Raji (cell line): Measurements from ENCODE around the gene LZTS3.

Source experiments
- POLR2A ChIP-seq: IDR thresholded peaks from 2 replicates; pipeline ENCODE4 v1.6.1; 2011; ENCODE audit warnings: low read depth, low read length, control low read depth; ENCODE audit not compliant: insufficient read depth

Gene LZTS3

DNA sequence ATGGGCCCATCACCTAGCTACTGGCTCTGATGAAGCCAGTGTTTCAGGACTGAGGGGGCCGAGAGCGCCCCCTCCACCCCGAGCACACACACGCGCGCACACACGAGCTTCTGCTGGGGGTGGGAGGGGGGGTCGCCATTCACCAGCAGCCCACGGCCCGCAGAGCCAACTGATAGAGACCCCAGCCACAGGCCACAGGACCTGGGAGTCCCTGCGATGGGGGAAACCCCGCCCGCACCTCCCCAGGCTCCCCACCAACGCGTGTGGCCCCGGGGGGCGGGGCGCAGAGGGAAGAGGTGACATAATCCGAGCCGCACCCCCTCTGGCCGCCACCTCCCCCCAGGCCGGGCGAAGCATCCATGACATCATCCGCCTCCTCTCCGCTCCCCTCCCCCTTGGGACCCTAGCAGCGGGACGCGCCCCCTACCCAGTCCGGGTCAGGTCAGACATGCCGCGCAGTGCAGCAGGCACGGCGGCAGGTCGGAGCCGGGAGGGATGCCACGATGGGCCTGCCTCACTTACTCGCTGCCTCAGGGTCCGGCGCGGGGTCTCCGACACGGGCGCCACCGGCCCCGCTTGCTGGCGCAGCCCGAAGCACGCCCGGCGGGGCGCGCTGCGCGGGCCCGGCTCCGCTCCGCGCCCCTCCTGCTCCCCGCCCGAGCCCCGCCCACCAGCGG lies at the start of gene LZTS3:
Gene LZTS3 (minus strand): TSS at position 617 of the 677 bp plus-strand sequence. CDS start 6,386 bp downstream, outside the sequence.
- TF ChIP-seq POLR2A, result peak; percentile 70

DNA sequence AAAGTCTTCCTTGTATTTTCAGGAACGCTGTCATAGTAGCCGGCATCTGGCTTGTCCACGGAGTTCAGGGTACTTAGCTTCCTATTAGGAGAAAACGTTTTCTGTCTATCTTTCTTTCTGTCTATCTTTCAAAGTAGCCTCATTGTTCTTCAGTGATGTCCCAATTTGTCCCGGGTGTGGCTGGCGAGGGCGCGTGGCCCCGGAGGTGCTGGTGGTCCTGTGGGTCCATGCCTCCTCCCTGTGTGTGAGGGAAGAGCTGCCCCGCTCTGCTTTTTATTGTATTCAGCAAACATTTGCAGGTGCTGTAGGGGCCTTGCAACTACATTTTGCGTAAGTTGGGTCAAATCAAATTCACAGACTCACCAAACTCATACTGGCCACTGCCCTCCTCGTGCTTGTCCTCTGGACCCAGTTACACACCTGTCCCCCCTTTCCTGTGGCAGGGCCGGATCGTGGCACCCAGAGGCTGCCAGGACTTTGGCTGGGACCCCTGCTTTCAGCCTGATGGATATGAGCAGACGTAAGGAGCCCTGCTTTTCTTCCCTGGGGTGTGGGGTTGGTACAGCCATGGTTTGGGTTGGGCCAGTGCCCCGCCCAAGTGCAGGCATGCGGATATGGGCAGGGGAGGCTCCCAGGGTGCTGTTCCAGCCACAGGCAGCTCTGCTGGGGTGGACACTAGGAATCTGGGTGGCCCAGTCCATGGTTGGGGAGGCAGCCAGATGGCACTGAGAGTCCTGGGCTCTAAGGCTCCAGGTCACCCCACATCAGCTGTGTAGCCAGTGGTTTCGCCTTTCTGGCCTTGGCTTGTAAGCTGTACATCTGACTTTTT lies 48.3 kb upstream of the LZTS3 start:
- TF ChIP-seq POLR2A, result no peak

DNA sequence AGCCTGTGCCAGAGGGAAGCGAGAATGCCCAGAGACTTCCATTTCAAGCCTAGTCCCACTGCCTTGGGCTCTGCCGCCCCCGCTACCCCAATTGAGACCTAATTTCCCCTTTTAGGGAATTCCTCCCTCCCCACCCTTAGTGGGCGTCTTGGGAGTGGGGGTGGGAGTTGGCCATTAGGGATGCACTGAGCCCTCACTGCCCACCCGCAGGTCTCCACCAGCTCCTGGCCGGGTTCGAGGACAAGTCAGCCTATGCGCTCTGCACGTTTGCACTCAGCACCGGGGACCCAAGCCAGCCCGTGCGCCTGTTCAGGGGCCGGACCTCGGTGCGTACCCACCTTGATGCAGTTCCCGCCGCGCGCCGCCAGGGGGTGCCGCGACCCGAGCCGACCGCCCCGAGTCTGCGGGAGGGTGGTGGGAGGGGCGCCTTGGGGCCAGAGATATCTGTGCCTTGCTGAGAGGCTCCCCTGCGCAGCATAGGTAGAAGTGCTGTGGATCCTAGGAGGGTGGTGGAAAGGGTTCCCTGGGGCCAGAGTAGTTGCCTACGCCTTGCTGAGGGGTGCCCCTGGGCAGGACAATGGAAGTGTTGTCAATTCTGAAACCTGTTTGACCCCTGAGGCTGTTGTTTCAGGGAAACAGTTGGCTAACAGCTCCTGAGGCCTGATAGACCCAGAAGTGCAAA lies 45.1 kb upstream of the LZTS3 start:
- no peak for TF ChIP-seq POLR2A

DNA sequence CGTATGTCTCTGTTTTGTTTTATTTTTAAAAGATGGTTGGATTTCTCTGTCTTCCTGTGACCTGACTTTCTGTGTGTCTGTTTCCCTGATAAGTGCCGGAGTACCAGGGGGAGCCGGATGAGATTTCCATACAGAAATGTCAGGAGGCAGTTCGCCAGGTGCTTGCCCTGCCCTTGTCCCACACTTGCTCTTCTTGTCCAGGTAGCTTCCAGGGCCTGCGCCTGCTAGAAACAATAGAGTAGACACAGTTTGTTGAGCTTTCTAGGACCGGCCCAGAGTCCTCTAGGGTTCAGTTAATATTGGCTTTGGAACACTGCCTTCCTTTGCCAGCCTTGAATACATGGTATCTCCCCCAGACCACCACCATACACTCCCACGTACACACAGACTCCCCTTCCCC lies 39.9 kb upstream of the LZTS3 start:
- no peak for TF ChIP-seq POLR2A

DNA sequence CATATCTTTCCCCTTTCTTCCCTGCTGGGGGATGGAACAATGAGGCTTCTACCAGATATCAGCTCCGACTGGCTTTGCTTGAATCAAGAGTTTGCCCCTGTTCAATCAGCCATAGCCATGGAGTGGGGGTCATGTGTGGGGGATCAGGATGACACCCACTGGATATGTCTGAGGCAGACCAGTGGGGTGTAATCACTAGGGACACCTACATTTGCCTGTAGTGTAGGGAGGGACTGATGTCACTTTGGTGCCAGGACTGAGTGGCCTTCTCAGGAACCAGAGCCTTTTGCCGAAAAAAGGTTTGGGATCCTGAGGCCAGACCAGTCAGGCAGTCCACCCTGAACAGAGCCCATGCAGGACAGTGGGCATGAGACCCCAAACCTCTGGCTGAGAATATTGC lies 37.0 kb upstream of the LZTS3 start:
- TF ChIP-seq POLR2A, result no peak

DNA sequence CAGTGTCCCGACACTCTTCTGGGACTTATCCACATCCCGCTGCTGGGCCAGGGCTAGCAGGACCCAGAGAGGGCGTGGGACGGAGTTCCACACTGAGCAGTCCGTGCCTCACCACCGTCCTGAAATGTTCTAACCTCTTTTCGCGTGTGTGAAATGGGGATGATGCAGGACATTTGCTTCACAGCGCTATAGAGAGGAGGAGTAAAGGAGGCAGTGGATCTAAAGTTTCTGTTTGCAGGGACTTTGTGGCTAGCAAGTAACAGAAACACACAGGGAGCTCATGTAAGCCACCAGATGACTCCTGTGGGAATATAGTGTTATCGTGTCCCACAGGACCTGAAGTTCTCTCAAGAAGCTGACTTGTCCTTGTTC lies 36.6 kb upstream of the LZTS3 start:
- TF ChIP-seq POLR2A, result no peak

DNA sequence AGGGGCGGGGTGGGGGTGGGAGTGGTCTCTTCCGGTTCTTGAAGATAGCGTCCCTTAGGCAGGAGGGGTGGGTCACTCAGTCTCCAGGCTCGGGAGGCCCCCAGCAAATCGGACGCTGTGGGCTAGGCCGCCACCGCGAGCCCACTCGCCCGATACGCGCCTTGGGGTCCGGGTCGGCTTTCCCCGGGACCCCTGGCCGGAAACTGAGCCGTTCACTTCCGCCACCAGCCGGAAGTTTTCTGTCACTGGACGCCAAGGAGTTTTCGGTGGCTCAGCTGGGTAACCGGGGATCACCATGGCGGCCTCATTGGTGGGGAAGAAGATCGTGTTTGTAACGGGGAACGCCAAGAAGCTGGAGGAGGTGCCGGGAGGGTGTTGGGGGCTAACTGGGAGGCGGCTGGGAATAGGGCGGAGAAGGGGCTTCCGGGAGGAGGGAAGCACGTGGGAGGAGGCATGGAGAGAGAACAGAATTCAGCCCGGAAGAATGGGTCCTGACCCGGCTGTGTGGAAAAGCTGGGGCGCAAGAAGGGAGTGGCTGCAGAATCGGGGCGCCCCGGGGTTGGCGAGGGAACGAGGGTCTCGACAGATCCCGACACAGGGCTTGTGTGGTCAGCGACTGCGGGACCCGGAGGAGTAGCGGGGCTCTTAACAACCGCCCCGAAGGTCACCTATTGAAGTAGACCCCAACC lies 36.1 kb upstream of the LZTS3 start, which contains the start of gene ITPA:
Gene ITPA (plus strand): TSS at position 242 of the 689 bp plus-strand sequence. CDS start 54 bp downstream, at position 296.
- TF ChIP-seq POLR2A, result peak; percentile 75

DNA sequence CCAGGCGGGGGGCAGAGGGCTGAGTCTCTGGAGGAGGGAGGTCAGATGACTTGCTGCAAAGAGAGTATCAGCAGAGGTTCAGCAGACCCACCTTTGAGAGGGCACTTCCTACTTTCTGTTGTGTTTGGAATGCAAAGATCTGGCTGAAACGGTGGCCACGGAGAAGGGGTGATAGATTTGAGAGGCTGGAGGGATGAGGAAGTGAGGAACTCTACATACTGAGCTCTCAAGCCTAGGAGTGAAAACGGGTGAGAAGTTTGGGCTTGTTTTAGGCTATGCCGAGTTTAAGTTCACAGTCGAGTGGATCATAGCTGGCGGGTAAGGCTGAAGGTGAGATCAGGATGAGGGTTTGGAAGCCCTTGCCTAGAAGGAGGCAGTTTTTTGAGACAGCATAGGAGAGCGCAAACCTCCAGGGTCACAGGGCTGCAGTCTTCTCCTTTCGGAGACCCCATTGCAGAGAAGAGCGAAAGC lies 35.5 kb upstream of the LZTS3 start:
- TF ChIP-seq POLR2A, result no peak

DNA sequence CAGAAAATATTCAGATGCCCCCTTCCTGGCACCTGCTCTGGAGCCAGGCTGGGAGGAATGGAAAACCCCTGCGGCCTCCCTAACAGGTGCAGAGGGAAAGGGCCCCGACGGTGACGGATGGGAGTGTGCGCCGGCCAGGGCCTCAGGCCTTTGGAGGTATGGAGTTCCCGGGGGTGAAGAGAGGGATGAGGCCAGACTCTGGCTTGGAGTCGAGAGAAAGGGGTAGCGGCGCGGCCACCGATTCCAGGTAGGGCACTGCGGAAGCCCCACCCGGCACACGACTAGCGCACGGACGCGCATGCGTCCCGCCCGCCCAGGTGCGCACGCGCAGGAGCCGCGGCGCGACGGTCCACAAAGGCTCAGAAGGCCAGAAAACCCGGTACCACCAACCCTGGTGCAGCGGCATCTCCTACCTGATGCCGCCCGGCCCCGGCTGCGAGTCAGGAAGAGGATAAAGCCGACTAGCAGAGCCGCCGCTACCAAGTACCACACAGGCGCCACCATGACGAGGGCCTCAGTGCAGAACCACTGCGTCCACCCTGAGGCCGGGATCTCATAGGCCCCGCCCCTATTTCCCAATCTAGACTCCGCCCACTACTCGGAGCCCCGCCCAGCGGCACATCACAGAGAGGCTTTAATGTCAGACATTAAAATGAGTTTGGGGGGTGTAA lies 30.9 kb upstream of the LZTS3 start, which contains the start of gene DDRGK1:
Gene DDRGK1 (minus strand): TSS at position 559 of the 671 bp plus-strand sequence. CDS start 55 bp downstream, at position 504.
- peak; percentile 90; the same call in 1 of the 2 replicates for TF ChIP-seq POLR2A

DNA sequence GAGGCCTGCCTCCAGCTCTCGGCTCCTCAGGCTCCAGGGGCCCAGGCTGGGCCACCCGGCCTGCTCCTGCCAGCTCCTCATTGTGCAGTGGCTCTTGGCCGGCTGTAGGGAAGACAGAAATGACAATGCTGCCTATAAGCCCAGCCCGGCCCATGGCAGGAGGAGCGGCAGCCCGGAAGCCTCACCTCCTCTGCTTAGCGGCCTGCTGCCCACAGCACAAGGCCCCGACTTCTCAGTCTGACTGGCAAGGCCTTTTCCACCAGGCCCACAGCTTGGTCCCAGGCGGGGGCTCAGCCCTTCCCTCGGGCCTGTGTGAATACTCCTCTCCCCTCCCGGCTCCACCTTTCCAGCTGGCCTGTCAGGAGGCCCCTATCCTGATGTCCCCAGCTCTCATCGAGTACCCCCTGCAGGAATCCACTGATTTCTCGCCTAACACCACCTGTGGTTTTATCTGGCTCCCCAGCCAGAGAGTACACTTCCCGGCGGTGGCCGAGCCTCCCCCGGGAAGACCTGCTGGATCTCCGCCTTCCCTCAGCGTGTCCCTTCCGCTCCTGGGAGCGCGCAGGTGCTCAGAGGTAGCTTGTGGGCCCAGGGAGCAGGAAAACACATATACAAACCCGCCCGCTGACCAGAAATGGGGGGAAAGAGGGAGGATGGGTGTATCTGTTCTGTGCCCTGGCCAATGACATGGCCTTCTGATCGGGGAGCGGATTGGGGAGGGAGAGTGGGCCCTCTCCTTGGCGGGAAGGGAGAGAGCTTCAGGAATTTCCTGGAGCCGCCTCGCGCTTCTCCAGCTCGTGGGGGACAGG lies 30.2 kb upstream of the LZTS3 start:
- TF ChIP-seq POLR2A, result no peak

DNA sequence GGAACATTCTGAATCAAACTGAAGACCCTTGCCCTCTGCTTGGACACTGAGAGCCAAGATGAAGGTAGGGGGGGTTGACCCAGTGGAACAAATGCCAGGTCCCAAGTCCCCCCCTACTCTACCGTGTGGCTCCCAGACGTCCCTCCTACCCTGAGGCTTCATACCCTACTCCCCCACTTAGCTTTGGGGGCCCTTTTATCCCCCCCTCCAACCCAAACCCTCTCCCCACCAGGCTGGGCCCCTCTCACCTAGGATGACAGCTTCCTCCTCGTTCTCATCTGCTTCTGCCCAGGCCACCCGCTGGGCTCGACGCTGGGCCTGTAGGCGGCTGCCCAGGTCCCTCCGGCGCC lies 29.6 kb upstream of the LZTS3 start:
- no peak for TF ChIP-seq POLR2A

DNA sequence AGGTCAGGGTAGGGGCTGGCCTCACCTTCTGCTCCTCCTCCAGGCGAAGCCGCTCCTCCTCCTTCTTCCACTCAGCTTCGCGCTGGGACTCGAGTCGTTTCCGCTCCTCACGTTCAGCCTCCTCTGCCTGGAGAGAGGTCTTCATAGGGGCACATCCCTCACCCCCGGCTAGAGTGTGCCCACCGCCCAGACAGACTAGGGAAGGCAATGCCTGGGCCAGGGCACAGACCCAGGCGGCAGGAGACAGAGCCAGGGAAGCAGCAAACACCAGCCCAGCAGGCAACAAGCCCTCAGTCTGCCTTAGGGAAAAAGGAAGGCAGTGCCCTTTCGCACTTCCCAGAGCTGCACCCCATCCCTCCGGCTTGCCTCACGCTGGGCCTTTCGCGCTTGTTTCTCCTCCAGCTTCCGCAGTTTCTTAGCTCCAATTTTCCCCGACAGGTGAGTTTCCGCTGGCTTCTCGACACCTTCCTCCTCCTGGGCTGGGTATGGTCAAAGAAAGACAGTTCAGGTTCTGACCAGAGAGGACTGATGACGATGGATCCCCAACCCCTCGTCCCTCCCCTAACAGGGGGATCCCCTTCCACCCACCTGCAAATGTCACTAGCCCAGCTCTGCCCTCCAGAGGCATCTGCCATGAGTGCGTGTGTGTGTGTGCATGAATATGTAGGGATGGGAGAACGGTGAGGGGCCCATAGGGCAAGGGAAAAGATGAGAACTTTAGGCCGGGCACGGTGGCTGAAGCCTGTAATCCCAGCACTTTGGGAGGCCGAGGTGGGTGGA lies 26.8 kb upstream of the LZTS3 start:
- TF ChIP-seq POLR2A, result no peak

DNA sequence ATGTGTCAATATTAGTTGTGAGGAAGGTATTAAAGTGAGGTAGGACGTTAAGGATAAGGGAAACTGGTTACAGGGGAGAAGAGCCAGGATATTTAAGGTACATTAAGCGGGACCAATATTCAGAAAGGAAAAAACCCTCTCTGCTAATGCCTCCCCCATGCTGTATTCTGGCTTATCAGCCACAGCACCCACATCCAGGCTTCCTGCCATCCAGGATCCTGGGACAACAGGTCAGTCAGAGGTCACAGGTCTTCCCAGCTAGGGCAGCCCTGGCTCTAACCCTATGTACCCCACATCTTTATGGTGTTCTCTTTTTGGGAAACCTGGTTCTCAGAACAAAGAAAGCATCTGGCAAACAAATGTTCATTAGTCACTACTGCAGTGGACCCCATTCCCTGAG lies 25.9 kb upstream of the LZTS3 start:
- no peak for TF ChIP-seq POLR2A
